ENCODE data around the gene LPAR1.

The LPAR1 gene

DNA sequence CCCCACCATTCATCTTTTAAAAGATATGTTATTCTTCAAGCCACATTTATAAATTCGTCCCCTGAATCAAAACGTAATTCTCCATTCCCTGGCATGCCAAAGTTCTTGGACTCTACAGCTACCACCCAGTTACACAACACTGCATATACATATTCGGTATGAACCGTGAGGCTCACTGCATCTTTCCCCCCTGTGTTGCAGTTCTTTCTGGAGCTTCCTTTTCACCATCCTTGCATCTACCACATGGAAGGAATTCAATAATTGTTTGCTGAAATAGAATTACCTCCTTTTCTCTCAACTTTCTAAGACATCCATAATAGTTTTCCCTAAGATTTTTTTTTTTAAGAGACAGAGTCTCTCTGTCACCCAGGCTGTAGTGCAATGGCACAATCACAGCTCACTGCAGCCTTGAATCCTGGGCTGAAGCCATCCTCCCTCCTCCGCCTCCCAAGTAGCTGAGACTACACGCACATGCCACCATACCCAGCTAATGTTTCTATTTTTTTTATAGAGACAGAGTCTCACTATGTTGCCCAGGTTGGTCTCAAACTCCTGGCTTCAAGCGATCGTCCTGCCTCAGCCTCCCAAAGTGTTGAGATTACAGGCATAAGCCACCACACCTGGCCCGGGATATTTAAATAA lies 3.3 kb downstream of the LPAR1 start:
- Histone ChIP-seq H3K27me3 (ENCODE audit: insufficient read depth, low read length) (no peaks in the 10 kb centered on the region), H3K36me3 (ENCODE audit: insufficient read depth, low read length) (no peaks in the 10 kb centered on the region), H3K4me1 (ENCODE audit: insufficient read depth, low read length) (peaks cover 23% of the 10 kb centered on the region), H3K9me3 (ENCODE audit: low read length) (peaks cover 3% of the 10 kb centered on the region), H2AFZ (ENCODE audit: low read depth, low read length) (no peak overlapping the region), H3K4me3 (ENCODE audit: low read length) (no peak overlapping the region)

DNA sequence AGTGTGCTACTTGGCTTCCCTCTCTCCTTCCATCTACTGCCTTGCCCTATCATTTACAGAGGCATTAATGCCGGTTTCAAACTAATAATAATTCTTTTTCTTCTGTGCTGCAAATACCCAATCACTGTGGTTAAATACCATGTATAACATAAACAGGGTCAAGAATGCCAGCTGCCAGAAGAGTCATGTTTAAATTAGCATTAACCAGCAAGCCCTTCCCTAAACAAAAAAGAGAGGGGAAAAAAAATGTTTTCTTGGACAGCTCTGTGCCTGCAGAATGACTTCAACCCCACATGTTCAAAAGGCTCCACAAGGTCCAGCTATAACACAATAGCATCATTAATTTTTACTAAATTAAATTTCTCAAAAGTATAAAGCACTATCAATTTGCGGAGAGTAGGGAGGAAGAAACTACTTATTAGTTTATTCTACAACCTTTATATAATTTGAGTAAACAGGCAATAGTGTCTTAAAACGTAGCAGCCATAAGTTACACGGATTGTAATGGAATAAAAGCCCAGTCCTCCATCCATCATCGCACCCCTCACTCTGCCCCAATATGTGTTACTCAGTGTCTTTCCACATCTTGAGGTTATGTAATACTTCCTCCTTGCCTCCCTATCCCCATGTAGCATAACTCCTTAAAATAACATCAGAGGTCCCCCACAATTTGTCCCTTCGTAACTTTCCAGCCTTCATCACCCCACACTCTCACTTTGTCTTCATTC lies 3.9 kb downstream of the LPAR1 start:
- Histone ChIP-seq H2AFZ (ENCODE audit: low read depth, low read length) (no peak overlapping the region), H3K27me3 (ENCODE audit: insufficient read depth, low read length) (no peaks in the 10 kb centered on the region), H3K9me3 (ENCODE audit: low read length) (peaks cover 4% of the 10 kb centered on the region), H3K4me3 (ENCODE audit: low read length) (no peak overlapping the region), H3K4me1 (ENCODE audit: insufficient read depth, low read length) (peaks cover 23% of the 10 kb centered on the region), H3K36me3 (ENCODE audit: insufficient read depth, low read length) (no peaks in the 10 kb centered on the region)

DNA sequence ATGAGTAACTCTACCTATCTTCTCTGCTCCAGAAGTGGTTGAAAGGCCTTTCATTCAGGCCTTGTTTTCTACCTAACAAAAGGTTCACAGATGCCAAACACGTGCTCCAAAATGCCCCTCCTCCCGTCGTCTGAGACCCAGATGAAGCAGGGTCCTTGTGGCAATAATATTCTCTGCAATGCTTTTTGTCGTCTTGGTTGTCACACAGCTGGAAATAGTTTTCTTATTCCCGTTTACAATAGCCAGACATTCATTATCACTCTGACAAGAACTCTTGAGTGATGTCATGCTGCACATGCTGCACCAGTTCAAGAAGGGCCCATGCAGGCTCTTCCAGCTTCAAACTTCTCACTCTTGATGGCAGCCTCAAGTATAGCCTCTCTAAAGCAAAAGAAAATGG lies 7.8 kb downstream of the LPAR1 start:
- peaks cover 6% of the 10 kb centered on the region for H3K9me3 ChIP-seq (ENCODE audit: low read length)
- H3K36me3 ChIP-seq (ENCODE audit: insufficient read depth, low read length): no peaks in the 10 kb centered on the region
- peaks cover 11% of the 10 kb centered on the region for H3K4me1 ChIP-seq (ENCODE audit: insufficient read depth, low read length)
- no peak overlapping the region for H3K4me3 ChIP-seq (ENCODE audit: low read length)
- no peak overlapping the region for H2AFZ ChIP-seq (ENCODE audit: low read depth, low read length)
- no peaks in the 10 kb centered on the region for H3K27me3 ChIP-seq (ENCODE audit: insufficient read depth, low read length)

DNA sequence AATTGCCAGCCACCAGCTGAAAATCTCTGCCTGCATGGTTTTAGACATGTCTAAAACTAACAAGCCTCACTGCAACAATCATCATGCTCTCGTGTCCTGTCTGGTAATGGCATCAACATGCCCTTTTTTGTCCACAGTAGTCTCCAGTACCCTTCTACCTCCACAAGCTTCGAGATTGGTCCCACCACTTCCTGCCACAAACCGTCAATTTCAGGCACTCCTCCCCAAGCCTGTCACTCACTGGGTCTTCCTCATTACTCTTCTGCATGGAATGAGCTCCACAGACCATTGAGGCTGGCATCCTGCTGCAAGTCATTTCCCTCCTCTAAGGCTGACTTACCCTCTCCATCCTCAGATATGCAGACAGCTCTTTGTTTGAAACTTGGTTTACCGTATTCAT lies 9.0 kb downstream of the LPAR1 start:
- Histone ChIP-seq H3K4me3 (ENCODE audit: low read length) (no peak overlapping the region), H3K27me3 (ENCODE audit: insufficient read depth, low read length) (no peaks in the 10 kb centered on the region), H3K9me3 (ENCODE audit: low read length) (peaks cover 6% of the 10 kb centered on the region), H2AFZ (ENCODE audit: low read depth, low read length) (no peak overlapping the region), H3K36me3 (ENCODE audit: insufficient read depth, low read length) (no peaks in the 10 kb centered on the region), H3K4me1 (ENCODE audit: insufficient read depth, low read length) (peaks cover 6% of the 10 kb centered on the region)

DNA sequence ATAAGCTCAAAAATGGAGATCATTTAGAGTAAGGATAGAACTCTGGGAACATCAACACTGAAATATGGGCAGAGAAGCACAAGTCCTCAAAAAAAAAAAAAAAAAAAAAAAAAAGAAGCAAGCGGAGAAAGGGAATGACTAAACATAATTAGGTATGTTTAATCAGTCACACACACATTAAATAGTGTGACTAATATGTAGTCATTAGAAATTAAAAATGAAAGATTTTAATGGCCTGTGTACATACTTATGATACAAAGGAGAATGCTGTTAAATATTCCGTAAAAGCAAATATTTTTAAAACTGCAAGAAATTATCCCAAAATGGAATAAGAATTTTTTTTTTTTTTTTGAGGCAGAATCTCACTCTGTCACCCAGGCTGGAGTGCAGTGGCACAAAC lies 10.5 kb downstream of the LPAR1 start:
- no peak overlapping the region for H3K4me3 ChIP-seq (ENCODE audit: low read length)
- H2AFZ ChIP-seq (ENCODE audit: low read depth, low read length): no peak overlapping the region
- H3K9me3 ChIP-seq (ENCODE audit: low read length): peaks cover 6% of the 10 kb centered on the region
- no peaks in the 10 kb centered on the region for H3K27me3 ChIP-seq (ENCODE audit: insufficient read depth, low read length)
- peaks cover 6% of the 10 kb centered on the region for H3K4me1 ChIP-seq (ENCODE audit: insufficient read depth, low read length)
- no peaks in the 10 kb centered on the region for H3K36me3 ChIP-seq (ENCODE audit: insufficient read depth, low read length)

DNA sequence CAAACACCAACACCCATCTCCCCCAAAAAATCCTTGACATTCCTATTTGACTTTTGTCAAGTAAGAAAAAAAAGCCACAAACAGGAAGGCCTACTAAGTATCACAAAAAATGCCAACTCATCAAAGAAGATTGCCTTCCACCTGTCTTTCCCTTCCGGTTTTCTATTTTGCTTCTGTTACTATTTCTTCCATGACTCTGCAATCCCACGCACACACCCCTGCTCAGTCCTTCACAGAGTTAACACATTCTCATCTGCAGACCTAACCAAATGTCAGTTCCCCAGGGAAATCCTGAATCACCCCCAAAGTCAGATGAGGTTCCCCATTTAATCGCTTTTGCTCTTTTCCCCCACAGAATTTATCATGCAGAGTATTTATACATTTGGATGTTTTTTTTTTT lies 15.1 kb downstream of the LPAR1 start:
- H3K4me1 ChIP-seq (ENCODE audit: insufficient read depth, low read length): no peaks in the 10 kb centered on the region
- H3K9me3 ChIP-seq (ENCODE audit: low read length): peaks cover 2% of the 10 kb centered on the region
- H3K27me3 ChIP-seq (ENCODE audit: insufficient read depth, low read length): no peaks in the 10 kb centered on the region
- H3K36me3 ChIP-seq (ENCODE audit: insufficient read depth, low read length): no peaks in the 10 kb centered on the region
- no peak overlapping the region for H3K4me3 ChIP-seq (ENCODE audit: low read length)
- H2AFZ ChIP-seq (ENCODE audit: low read depth, low read length): no peak overlapping the region

DNA sequence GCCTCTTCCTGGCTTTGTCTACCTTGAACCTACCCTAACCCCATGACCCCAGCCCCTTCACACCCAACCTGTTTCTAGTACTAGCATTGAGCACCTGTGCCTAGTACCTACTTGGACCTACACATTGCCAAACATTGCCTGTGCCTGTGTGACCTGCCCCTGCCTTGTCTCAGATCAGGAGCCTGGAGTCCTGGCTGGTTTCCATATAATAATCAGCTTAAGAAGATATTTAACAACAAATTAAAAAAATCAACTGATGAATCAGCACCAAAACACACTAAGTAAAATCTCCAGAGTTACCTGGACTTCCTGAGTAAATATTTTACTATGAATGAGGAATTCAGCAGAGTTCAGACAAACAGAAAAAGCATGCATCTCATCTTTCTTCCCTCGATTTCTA lies 17.7 kb downstream of the LPAR1 start:
- H3K4me1 ChIP-seq (ENCODE audit: insufficient read depth, low read length): no peaks in the 10 kb centered on the region
- H3K9me3 ChIP-seq (ENCODE audit: low read length): peaks cover 2% of the 10 kb centered on the region
- H3K27me3 ChIP-seq (ENCODE audit: insufficient read depth, low read length): no peaks in the 10 kb centered on the region

DNA sequence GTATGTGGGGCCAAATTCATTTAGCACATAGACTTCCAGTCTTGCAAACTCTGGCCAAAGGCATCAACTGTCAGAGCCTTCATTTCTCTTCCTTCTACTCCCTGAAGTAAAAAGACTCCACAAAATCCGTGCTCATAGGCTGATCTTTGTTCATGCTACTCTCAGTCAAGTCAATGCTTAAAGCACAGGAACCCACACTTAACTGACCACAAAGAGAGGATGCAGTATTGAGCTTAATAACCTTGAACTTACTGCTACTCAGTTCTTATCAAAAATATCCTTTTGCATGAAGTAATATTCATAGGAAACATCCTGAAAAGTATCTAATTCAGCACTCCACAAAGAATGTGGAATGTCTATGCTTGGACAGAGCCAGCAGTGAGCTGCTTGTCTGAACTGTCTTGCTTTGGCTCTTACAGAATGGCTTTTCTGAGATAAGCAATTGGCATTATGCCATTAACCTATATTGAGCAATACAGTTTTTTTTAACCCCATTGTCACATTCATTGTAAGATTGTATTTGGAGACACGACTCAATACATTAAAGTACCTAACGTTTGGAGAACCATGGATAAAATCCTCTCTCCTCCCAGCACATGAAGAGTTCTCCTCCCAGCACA lies 21.7 kb downstream of the LPAR1 start:
- H3K4me3 ChIP-seq (ENCODE audit: low read length): no peak overlapping the region
- no peaks in the 10 kb centered on the region for H3K4me1 ChIP-seq (ENCODE audit: insufficient read depth, low read length)
- no peaks in the 10 kb centered on the region for H3K27me3 ChIP-seq (ENCODE audit: insufficient read depth, low read length)
- no peaks in the 10 kb centered on the region for H3K36me3 ChIP-seq (ENCODE audit: insufficient read depth, low read length)
- peaks cover 2% of the 10 kb centered on the region for H3K9me3 ChIP-seq (ENCODE audit: low read length)
- no peak overlapping the region for H2AFZ ChIP-seq (ENCODE audit: low read depth, low read length)

More for the DNA sequence above, 17.7 kb downstream of the LPAR1 start:
- Histone ChIP-seq H3K36me3 (ENCODE audit: insufficient read depth, low read length) (no peaks in the 10 kb centered on the region), H3K4me3 (ENCODE audit: low read length) (no peak overlapping the region), H2AFZ (ENCODE audit: low read depth, low read length) (no peak overlapping the region)

DNA sequence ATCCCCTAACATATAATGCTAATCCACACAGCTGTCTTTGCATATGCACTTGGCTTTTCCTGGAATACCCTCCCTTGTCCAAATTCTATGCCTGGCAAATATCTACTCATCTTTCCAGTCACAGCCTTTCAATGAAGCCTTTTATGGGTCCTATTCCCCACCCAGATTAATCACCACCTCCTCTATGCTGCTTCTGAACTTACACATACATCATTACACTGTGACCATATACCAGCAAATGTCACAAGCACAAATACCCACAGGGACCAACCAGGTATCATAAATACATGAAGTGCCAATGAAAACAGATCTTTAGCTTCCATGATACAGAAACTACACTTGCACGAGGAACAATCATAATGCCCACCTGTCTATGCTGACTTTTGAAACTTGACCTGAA lies 22.3 kb downstream of the LPAR1 start:
- no peak overlapping the region for H3K4me3 ChIP-seq (ENCODE audit: low read length)
- H3K4me1 ChIP-seq (ENCODE audit: insufficient read depth, low read length): no peaks in the 10 kb centered on the region

DNA sequence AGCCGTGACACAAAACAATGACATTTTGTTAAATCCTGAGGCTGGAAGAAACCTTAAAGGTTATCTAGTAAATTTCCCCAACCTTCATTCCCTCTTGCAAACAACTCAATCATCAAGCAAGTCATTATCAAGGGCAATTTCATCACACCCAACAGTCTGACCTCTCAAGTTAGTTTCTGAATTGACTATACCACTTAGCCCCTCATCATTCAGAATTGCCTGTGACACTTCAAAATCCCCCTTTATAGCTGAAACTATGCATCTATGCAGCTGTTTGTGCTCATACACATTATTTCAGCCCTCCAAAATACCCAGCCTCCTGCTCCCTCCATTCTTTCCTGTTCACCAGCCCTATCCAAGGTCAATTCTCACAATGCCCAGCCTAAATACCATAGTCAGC lies 24.6 kb downstream of the LPAR1 start:
- Histone ChIP-seq H3K4me3 (ENCODE audit: low read length) (no peak overlapping the region), H3K27me3 (ENCODE audit: insufficient read depth, low read length) (no peaks in the 10 kb centered on the region), H3K4me1 (ENCODE audit: insufficient read depth, low read length) (no peaks in the 10 kb centered on the region), H3K9me3 (ENCODE audit: low read length) (no peaks in the 10 kb centered on the region), H2AFZ (ENCODE audit: low read depth, low read length) (no peak overlapping the region), H3K36me3 (ENCODE audit: insufficient read depth, low read length) (no peaks in the 10 kb centered on the region)

More for the DNA sequence above, 22.3 kb downstream of the LPAR1 start:
- no peaks in the 10 kb centered on the region for H3K36me3 ChIP-seq (ENCODE audit: insufficient read depth, low read length)
- no peak overlapping the region for H2AFZ ChIP-seq (ENCODE audit: low read depth, low read length)
- H3K27me3 ChIP-seq (ENCODE audit: insufficient read depth, low read length): no peaks in the 10 kb centered on the region
- peaks cover 2% of the 10 kb centered on the region for H3K9me3 ChIP-seq (ENCODE audit: low read length)

DNA sequence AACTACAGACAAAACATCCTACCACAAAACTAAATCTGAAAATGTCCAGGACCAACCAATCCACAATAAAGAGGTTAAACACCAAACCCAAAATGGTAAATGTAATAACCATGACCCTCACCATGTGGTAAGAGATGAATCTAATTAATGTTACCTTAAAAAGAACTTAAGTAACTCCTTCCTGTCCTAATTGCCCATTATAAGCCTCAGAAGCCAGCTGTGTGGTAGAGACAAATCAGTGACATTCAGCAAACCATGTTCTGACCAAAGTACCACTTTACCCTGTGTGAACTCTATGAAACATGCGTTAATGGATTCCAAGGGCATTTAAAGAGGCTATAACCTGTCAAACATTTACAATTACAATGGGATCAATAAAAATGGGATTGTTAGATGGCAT lies 25.0 kb downstream of the LPAR1 start:
- no peak overlapping the region for H3K4me3 ChIP-seq (ENCODE audit: low read length)
- no peaks in the 10 kb centered on the region for H3K36me3 ChIP-seq (ENCODE audit: insufficient read depth, low read length)
- H3K4me1 ChIP-seq (ENCODE audit: insufficient read depth, low read length): no peaks in the 10 kb centered on the region
- no peak overlapping the region for H2AFZ ChIP-seq (ENCODE audit: low read depth, low read length)
- no peaks in the 10 kb centered on the region for H3K27me3 ChIP-seq (ENCODE audit: insufficient read depth, low read length)
- no peaks in the 10 kb centered on the region for H3K9me3 ChIP-seq (ENCODE audit: low read length)

DNA sequence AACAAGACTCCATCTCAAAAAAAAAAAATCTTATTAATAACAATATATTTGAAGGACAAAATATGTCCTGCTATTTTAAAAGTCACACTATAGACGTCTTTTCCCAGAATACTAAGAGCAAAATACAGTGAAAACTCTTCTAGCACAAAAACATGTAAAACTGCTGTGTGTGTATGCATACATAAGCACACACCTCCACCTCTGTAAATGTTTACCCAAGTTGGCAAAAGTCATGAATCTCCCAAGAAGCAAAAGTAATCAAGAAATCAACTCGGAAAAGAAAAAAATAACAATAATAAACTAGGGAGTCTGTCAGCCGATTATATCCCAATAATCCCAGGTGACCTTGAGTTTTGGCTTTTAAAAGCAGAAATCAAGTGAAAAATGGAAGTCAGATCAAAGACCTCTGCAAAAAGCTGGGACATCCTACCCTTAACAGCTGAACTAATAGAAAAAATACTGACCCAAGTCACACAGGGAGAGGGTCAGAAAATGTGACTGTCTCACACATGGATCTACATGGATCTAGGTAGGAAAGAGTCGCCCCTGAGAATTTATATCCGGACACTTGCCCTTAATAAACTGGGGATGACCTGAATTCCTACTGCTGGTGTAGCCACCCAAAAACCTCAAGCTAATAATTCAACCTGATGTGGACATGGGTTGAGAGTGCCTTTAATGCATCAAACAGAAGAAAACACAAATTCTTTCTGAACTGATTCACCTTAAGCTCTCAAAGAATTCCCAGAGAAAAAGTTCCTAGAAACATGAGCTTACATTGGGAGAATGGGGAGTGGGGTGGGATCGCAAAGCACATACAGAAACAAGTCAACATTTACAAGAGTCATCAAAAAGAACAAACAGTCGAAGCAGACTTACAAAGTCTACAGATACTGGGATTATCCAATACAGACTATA lies 29.9 kb downstream of the LPAR1 start:
- Histone ChIP-seq H3K27me3 (ENCODE audit: insufficient read depth, low read length) (no peaks in the 10 kb centered on the region), H3K36me3 (ENCODE audit: insufficient read depth, low read length) (no peaks in the 10 kb centered on the region), H3K4me1 (ENCODE audit: insufficient read depth, low read length) (no peaks in the 10 kb centered on the region), H3K9me3 (ENCODE audit: low read length) (no peaks in the 10 kb centered on the region), H3K4me3 (ENCODE audit: low read length) (no peak overlapping the region), H2AFZ (ENCODE audit: low read depth, low read length) (no peak overlapping the region)
